HG02623 (cell line): ENCODE measurements around the gene PPY.
"Not testable (repeated sequence)": the region's sequence is repeated elsewhere in the genome, so short reads cannot be mapped to it uniquely, and the experiment has no call there.

ENCODE experiments used
- ATAC-seq: cut with Tn5 transposase; IDR thresholded peaks from one replicate; pipeline ENCODE4 v1.9.1; 2021; ENCODE audit warnings: moderate library complexity; ENCODE audit not compliant: unreplicated experiment

PPY gene

DNA sequence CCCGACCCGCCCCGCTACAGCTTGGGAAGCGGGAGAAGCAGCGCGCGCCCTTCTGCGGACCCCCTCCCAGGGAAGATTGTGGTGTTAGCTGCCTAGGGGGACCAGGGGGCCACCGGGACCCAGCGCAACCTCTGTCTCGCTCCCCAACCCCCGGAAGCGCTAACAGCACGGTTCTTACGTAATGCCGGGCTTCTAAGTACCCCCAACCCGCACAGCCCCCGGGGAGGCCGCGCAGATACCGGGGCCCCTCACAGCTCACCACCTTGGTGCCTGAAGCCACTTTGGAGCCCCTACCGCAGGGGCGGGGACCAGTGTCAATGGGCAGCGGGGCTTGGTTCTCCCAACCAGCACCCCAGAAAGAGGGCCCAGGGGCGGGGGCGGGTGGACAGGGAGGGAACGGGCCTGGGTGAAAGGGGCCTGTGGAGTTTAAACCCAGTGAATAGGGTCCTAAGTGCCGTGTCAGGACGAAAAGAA lies 35.3 kb downstream of the PPY start:
- no peak for ATAC-seq

GRCh38 chr17:43905985-43906852 lies 36.1 kb downstream of the PPY start:
- no peak for ATAC-seq

GRCh38 chr17:43905400-43905984 lies 36.8 kb downstream of the PPY start:
- ATAC-seq, result no peak

GRCh38 chr17:43901861-43902589 lies 40.3 kb downstream of the PPY start:
- ATAC-seq, result no peak

DNA sequence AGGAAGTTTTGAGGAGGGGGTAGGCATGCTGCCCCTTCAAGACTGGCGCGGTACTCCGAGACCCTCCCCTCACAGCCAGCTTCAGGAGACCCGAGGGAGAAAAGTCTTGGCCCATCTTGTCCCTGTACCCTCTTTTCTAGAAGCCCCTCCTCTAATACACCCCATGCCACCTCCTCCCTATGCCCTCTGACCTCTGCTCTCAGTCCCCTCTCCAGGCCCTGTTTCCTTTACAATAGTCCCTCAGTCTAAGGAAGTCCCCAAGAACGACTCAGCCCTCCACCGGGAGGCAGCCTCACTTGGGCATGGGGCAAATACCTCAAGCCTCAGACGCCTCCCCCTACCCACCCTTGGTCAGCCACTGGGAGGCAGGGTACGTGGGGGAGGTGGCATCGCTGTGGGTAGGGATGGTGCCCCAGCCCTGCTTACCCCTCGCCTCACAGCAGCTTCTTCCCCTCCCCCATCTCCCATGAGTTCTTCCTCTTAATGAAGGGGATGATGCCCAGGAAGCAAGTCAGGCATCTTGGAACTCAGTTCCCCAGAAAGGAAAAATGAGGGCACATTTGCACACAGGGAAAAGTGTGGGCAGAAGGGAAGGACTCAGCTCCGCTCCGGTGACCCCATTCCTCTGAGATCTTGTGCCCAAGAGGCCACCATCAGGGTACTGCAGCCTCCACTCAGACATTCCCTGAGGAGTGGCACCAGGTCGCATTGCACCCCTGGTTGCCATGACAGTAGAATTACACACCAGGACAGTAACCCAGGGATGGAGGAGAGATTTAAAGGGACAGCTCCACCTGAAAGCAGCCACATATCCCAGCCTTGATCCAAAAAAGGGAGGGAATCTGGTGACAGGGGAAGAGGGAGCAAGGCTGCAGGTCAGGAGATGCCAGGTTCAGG lies 41.2 kb downstream of the PPY start:
- ATAC-seq, result no peak

DNA sequence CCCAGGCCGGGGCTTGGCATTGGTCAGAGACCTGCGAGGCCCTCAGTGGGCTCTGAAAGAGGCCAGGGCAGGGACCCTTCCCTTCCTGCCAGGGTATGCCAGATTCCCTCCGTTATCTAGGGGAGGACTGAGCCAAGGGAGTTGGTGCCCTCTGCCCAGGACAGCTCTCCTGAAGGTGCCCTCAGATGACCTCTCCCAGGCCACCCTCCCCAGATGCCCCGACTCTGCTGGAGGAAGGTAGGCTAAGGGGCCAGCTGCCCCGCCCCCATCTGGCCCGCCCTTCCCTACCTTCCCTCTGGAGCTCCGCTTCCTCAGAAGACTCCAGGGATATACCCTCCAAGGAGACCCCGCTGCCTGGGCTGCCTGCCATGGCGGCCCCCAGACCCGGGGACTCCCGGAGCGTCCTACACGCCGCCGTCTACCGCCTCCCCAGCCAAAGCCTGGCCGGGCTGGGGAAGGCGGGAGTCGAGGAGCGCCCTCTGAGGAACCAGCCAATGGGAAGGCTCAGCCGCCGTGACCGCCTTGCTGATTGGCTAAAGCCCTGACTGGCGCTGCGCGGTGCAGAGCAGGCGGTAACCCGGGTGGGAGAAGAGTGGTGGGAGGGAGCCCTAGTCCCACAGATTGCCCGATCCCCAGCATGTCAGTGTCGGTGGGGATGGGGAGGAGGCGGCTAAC lies 42.0 kb downstream of the PPY start:
- ATAC-seq, result peak; percentile 48

- ATAC-seq, result no peak
Observed at GRCh38 chr17:43898446-43898845, 43.8 kb downstream of the PPY start.

GRCh38 chr17:43897831-43898230 lies 44.4 kb downstream of the PPY start:
- ATAC-seq, result no peak

GRCh38 chr17:43894494-43894893 lies 47.8 kb downstream of the PPY start:
- ATAC-seq, result not testable (repeated sequence)

GRCh38 chr17:43892647-43892952 lies 49.7 kb downstream of the PPY start:
- no peak for ATAC-seq

- no peak for ATAC-seq
Observed at GRCh38 chr17:43891851-43892646, 50.2 kb downstream of the PPY start.
